ENCODE data around the gene CHST6. TPM values are rescaled to one million over a fixed set of nuclear protein-coding genes. Genes with fewer than 3 reads are reported as not detected.
"Not testable (repeated sequence)": the region's sequence is repeated elsewhere in the genome, so short reads cannot be mapped to it uniquely, and the experiment has no call there.

The CHST6 gene
- total RNA-seq, 2 donors from 2014 or later: 0.08 TPM; not detected in 1

DNA sequence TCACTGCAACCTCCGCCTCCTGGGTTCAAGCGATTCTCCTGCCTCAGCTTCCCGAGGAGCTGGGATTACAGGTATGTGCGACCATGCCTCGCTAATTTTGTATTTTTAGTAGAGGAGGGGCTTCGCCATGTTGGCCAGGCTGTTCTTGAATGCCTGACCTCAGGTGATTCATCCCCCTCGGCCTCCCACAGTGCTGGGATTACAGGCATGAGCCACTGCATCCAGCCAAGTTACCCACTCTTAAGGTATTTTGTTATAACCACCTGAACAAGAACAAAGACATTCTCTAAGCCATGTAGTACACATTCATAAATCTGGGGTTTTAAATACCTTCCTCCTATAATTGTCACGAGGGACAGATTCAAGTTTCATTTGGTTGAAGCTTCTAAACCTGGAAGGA, 18.4 kb downstream of the CHST6 start:
- H3K36me3 Mint-ChIP-seq: no peaks in the 10 kb centered on the region
- no peaks in the 10 kb centered on the region for H3K9me3 Mint-ChIP-seq
- no peak for ATAC-seq

DNA sequence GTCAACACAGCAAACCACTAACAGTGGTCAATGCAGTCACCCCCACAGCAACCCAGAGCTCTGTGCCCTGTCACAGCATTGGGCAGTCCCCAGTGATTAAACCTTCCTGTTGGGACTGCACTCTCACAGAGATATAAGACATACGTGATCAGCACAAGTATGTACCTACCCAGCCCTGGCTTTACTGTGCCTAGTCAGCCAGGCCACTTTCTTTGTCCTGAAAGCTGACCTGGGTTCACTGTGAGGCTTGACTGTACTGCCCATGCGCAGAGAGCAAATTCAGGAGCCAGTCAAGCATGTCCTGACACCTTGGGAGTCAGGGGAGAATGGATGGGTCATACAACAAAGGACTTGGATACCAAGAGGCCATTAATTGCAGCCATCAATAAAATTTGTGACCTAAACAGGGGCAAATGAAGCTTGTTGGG, 19.8 kb downstream of the CHST6 start:
- ATAC-seq: peak; percentile 16 to 56

More for the DNA sequence above, 18.4 kb downstream of the CHST6 start:
- Mint-ChIP-seq H3K27me3 (peaks cover 10 to 17% of the 10 kb centered on the region in 2 donors), H3K4me1 (ENCODE audit: low read depth in 2 of 2) (peaks cover 2 to 3% of the 10 kb centered on the region in 2 donors), H3K4me3 (no peak overlapping the region), H3K27ac (no peak overlapping the region)
- peak; percentile 2 for DNase-seq (ENCODE audit: low spot score)

DNA sequence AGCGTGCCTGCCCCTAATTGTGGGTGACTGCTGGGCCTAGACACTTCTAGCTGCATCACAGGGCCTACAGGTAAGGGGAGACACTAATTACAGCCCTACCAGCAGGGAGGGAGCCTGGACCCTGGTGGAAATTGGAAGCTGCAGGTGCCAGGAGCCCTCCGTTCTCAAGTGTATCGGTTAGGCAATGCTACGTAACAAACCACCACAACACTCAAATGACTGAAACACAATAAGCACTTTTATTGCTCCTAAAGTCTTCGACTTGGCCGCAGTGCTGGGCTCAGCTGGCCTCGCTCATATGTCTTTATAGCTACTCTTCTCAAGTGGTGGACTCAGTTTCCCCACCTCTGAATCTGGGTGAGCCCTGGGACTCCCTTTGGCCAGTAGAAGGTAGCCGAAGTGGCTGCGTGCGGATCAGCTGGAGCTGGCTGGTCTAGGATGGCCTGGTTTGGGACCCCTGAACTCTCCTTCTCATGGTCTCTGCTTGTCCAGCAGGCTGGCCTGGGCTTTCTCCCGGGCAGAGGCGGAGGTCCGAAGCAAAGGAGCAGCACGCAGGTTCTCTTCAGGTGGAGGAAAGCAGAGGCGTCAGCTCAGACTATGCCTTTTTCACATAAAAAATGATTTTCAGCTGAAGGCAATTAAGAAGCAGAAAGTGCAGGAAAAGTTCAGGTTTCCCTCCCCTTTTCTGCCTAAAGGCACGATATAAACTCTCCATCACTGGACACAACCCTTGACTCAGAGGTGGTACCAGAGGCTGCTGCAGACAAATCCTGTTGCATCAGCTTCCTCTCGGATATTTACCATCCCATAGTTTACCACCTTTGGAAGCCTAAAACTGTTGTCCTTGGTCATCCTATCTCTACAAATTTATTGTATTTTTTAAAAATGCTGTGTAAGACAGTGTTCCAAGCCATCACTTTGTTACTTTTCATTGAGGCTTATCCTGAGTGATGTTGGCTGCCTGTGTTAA, 22.0 kb downstream of the CHST6 start:
- no peak for ATAC-seq

More for the DNA sequence above, 19.8 kb downstream of the CHST6 start:
- no peak overlapping the region for H3K4me3 Mint-ChIP-seq
- no peak overlapping the region for H3K27ac Mint-ChIP-seq
- DNase-seq (ENCODE audit: low spot score): peak; percentile 49
- H3K36me3 Mint-ChIP-seq: no peaks in the 10 kb centered on the region
- H3K9me3 Mint-ChIP-seq: no peaks in the 10 kb centered on the region
- peaks cover 10 to 13% of the 10 kb centered on the region in 2 donors for H3K27me3 Mint-ChIP-seq
- peaks cover 3 to 5% of the 10 kb centered on the region in 2 donors for H3K4me1 Mint-ChIP-seq (ENCODE audit: low read depth in 2 of 2)

DNA sequence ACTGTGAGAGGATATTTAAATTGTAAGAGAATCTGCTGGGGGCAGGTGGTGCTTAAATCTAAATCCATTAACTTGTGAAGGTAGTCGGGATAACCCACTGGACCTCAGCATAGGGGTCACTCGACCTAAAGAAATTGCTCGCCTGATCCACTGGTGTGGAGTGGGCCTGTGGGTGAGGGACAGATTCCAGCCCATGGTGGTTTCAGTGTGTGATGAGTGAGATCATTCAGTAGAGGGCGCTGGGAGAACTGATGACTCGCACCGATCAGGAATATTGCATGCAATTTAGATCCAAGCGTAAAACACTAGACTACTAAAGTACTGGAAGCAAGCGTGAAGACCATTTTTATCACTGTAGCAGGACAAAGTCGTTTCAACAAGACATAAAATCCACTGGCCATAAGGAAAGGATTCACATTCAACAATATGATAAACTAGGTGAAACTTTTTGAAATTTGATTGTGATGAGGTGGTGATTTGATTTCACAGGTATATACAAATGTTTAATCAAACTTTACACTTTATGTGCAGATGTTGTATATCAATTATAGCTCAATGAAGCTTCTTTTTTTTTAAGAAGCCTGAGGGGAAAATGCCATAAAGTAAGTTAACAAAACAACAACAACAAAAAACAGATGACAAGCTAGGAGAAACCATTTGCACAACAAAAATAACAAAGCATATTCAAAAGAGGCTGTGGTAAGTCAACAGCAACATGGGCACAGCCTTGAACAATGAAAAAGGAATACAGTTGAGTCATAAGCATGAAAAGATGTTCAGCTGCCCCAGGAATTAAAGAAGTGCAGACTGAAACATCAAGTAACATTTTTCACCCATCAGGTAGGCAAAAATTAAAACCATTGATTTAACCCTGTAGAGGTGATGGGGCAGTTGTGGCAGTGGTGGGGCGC, 23.3 kb downstream of the CHST6 start:
- no peak overlapping the region for H3K27ac Mint-ChIP-seq
- H3K4me3 Mint-ChIP-seq: no peak overlapping the region
- ATAC-seq (peak; percentile 68 to 71), DNase-seq (ENCODE audit: low spot score) (peak; percentile 63)
- peaks cover 3 to 5% of the 10 kb centered on the region in 2 donors for H3K4me1 Mint-ChIP-seq (ENCODE audit: low read depth in 2 of 2)
- no peaks in the 10 kb centered on the region for H3K36me3 Mint-ChIP-seq
- H3K9me3 Mint-ChIP-seq: no peaks in the 10 kb centered on the region
- peaks cover 0 to 7% of the 10 kb centered on the region in 2 donors for H3K27me3 Mint-ChIP-seq

More for the DNA sequence above, 22.0 kb downstream of the CHST6 start:
- H3K9me3 Mint-ChIP-seq: no peaks in the 10 kb centered on the region
- no peaks in the 10 kb centered on the region for H3K36me3 Mint-ChIP-seq
- peak; percentile 51 for DNase-seq (ENCODE audit: low spot score)
- no peak overlapping the region for H3K4me3 Mint-ChIP-seq
- H3K4me1 Mint-ChIP-seq (ENCODE audit: low read depth in 2 of 2): peaks cover 3 to 5% of the 10 kb centered on the region in 2 donors
- peaks cover 8 to 13% of the 10 kb centered on the region in 2 donors for H3K27me3 Mint-ChIP-seq
- H3K27ac Mint-ChIP-seq: no peak overlapping the region

DNA sequence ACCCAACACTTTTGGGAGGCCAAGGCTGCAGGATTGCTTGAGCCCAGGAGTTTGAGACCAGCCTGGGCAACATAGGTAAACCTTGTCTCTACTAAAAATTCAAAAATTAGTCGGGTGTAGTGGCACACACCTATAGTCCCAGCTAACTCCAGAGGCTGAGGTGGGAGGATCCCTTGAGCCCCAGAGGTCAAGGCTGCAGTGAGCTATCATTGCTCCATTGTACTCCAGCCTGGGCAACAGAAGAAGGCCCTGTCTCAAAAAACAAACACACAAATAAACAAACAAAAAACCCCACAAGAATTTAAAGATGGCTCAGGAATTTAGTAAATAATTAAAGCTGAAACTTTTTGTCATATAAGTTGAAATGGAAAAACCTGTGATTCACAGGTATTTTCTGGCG, 28.5 kb downstream of the CHST6 start:
- Mint-ChIP-seq H3K36me3 (no peaks in the 10 kb centered on the region), H3K27ac (no peak overlapping the region), H3K9me3 (no peaks in the 10 kb centered on the region), H3K27me3 (no peaks in the 10 kb centered on the region), H3K4me3 (no peak overlapping the region), H3K4me1 (ENCODE audit: low read depth in 2 of 2) (peaks cover 19 to 26% of the 10 kb centered on the region in 2 donors)
- DNase-seq (ENCODE audit: low spot score) (no peak), ATAC-seq (no peak)

DNA sequence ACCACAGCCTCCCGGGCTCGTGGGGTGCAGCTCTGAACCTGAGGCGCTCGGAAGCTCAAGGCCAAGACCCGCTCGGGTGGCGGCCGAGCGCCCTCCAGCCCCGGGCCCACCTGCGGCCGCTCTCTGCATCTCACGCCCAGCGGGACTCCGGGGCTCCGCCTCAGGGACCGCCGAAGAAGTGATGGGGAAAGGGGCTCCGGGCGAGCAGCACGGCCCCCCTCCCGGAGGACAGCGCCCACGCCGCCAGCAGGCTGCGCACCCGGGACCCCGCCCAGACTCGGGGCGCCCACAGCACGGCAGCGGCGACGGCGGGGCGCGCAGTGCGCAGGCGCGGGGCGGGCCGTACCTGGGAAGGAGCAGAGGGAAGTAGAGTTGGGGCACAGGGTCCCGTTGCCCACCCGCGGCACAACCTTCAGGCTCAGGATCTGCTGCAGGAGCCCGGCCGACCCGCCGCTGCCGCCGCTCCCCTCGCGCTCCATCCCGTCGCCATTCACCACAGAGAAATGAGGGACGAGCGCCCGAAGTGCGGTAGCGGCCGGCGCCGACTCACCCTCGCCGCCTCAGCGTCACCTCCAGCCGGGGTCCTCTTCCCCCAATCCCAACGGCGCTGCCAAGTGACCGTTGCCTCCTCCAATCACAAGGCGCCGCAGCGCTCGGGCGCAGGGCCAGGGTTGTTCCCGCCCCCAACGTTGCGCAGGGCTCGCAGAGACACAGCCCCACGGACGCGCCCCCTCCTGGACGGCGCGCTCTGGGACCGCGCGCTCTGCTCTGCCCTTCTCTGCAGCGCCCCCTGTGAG, 30.9 kb downstream of the CHST6 start, which contains the start of gene TMEM170A:
Gene TMEM170A (minus strand): TSS at position 568 of the 797 bp plus-strand sequence. CDS start 89 bp downstream, at position 479.
- no peaks in the 10 kb centered on the region for H3K36me3 Mint-ChIP-seq

DNA sequence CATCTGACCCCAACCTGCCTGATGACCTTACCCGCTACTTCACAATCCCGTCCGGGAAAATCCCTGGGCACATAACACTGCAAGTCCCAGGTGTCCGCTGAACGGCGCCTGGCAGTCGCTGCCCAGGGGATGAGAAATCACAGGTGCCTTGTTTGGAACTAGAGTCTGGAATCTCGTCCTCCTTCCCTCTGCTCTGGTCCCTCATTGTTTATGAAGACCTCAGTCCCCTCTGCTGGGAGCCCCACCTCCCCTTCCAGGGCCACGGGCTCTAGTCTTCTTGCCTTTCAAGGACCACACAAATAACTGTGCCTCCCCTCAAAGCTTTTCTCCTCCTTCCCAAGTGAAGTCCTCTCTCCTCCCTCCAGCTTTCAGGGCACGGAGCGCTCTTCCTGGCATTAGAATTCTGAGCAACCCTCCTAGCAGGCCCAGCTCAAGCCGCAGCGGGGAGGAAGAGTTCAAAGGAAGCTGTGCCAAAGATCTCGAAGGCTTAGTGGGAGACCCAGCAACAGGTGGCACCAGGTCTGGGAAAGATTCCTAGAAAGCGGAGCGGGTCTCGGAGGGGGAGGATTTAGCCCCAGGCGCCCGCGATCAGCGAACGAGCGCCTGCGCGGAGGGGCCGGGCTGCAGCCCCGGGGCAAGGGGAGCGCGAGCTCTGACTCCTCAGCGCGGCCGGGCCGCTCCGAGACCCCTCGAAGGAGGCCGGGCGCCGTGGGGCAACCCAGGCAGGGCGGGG, 31.7 kb downstream of the CHST6 start:
- Mint-ChIP-seq H3K4me3 (peak overlapping the region; percentile 84), H3K4me1 (ENCODE audit: low read depth in 2 of 2) (peaks cover 35 to 43% of the 10 kb centered on the region in 2 donors), H3K27ac (peak overlapping the region; percentile 74 to 94)
- H3K9me3 Mint-ChIP-seq; H3K27me3 Mint-ChIP-seq; H3K36me3 Mint-ChIP-seq; DNase-seq (ENCODE audit: low spot score): not testable (repeated sequence)
- peak in 1 of 2 donors; percentile 3 for ATAC-seq

More for the DNA sequence above, 30.9 kb downstream of the CHST6 start, which contains the start of gene TMEM170A:
- peak within 1 kb of the TSS; percentile 84 for H3K4me3 Mint-ChIP-seq
- H3K27me3 Mint-ChIP-seq: no peaks in the 10 kb centered on the region
- no peaks in the 10 kb centered on the region for H3K9me3 Mint-ChIP-seq
- ATAC-seq: peak; percentile 97 to 98
- H3K4me1 Mint-ChIP-seq (ENCODE audit: low read depth in 2 of 2): peaks cover 33 to 43% of the 10 kb centered on the region in 2 donors
- peak; percentile 100 for DNase-seq (ENCODE audit: low spot score)
- peak within 1 kb of the TSS; percentile 74 to 94 for H3K27ac Mint-ChIP-seq

DNA sequence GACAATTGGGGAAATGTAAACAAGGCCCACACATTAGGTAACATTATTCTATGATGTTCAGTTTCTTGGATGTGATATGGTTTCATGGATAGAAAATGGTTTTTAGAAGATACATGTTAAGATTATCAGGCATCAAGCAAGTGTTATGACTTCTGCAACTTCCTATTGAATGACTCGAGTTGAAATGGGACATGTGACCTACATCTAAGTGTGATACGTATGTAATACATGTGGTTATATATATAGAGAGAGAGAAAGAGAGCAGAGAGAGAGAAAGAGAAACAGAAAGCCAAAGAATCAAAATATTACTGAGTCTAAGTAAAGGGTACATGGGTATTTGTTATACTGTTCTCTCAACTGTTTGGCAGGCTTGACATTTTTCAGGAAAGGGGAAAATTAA, 32.4 kb downstream of the CHST6 start:
- ATAC-seq (peak; percentile 45 to 48), DNase-seq (ENCODE audit: low spot score) (no peak)
- Mint-ChIP-seq H3K36me3 (no peaks in the 10 kb centered on the region), H3K9me3 (no peaks in the 10 kb centered on the region), H3K27me3 (no peaks in the 10 kb centered on the region), H3K27ac (peak overlapping the region; percentile 74 to 94), H3K4me1 (ENCODE audit: low read depth in 2 of 2) (peaks cover 39 to 43% of the 10 kb centered on the region in 2 donors), H3K4me3 (peak overlapping the region; percentile 84)

DNA sequence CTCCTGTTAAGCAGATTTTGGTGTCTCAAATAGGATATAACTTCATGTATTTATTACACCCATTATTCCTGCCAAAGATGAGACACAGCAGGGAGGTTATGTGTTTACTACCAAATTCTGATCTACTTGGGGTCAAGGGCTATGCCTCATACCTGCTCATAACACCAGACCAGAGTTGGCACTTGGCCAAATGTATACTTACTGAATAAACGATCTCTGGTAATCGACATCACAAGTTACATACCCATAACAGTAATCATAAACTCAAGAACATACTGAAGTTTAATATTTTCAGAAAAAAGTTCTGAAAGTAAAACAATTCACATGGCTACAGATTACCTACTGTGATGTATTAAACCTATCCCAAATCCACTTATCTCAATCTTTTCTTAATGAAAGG, 33.7 kb downstream of the CHST6 start:
- H3K9me3 Mint-ChIP-seq: no peaks in the 10 kb centered on the region
- no peak for ATAC-seq
- peaks cover 43% of the 10 kb centered on the region in 2 donors for H3K4me1 Mint-ChIP-seq (ENCODE audit: low read depth in 2 of 2)
- no peaks in the 10 kb centered on the region for H3K36me3 Mint-ChIP-seq
- H3K4me3 Mint-ChIP-seq: peak overlapping the region; percentile 84
- no peak for DNase-seq (ENCODE audit: low spot score)
- H3K27me3 Mint-ChIP-seq: no peaks in the 10 kb centered on the region
- H3K27ac Mint-ChIP-seq: peak overlapping the region in 1 of 2 donors; percentile 74

DNA sequence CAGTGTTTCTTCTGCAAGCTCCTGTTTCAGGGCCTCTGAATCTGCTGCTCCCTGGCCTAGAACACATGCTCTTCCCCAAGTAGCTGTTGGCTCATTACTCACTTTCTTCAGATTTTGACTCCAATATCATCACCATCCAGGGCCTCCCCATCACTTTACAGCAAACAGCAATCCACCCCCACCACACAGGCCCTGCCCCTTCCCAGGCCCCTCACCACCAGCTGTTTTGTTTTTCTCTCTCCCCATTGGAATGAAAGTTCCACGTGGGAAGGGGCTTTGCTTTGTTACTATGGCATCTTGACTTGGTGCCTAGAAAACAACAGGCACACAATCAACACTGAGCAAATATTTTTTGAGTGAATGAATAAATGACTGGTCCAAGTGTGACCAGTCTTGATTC, 34.8 kb downstream of the CHST6 start:
- Mint-ChIP-seq H3K9me3 (no peaks in the 10 kb centered on the region), H3K27me3 (no peaks in the 10 kb centered on the region), H3K4me1 (ENCODE audit: low read depth in 2 of 2) (peaks cover 43% of the 10 kb centered on the region in 2 donors), H3K27ac (peak overlapping the region in 1 of 2 donors; percentile 1), H3K36me3 (no peaks in the 10 kb centered on the region), H3K4me3 (no peak overlapping the region)
- ATAC-seq (no peak), DNase-seq (ENCODE audit: low spot score) (no peak)

DNA sequence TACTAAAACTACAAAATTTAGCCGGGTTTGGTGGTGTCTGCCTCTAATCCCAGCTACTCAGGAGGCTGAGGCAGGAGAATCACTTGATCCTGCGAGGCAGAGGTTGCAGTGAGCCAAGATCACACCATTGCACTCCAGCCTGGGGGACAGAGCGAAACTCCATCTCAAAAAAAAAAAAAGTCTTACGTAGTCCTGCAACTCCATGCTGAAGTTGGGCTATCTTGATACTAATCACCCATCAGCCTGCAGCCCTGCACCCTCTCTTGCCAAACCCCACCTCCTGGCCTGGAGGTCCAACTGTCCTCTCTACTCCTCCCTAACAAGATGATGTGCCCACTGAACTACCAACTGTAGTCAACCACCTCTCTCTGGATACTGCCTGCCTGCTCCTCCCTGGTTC, 35.5 kb downstream of the CHST6 start:
- H3K27me3 Mint-ChIP-seq: no peaks in the 10 kb centered on the region
- no peaks in the 10 kb centered on the region for H3K9me3 Mint-ChIP-seq
- DNase-seq (ENCODE audit: low spot score) (no peak), ATAC-seq (no peak)
- H3K4me3 Mint-ChIP-seq: no peak overlapping the region
- peaks cover 39 to 41% of the 10 kb centered on the region in 2 donors for H3K4me1 Mint-ChIP-seq (ENCODE audit: low read depth in 2 of 2)
- H3K36me3 Mint-ChIP-seq: no peaks in the 10 kb centered on the region
- H3K27ac Mint-ChIP-seq: peak overlapping the region in 1 of 2 donors; percentile 1

DNA sequence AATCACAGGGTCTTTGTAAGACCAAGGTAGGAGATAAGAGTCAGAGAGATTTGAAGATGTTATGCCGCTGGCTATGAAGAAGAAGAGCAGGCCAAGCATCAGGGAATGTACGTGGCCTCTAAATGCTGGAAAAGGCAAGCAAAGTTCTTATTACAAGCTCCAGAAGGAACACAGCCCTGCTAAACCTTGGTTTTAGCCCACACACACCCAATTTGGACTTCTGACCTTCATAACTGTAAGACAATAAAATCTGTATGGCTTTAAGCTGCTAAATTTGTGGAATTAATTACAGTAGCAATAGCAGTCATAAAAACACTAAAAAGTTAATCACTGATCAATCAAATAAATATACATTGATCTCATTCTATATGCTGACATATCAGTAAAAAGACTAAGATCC, 36.8 kb downstream of the CHST6 start:
- Mint-ChIP-seq H3K4me1 (ENCODE audit: low read depth in 2 of 2) (peaks cover 40 to 43% of the 10 kb centered on the region in 2 donors), H3K36me3 (no peaks in the 10 kb centered on the region), H3K27me3 (no peaks in the 10 kb centered on the region), H3K9me3 (no peaks in the 10 kb centered on the region), H3K27ac (no peak overlapping the region), H3K4me3 (no peak overlapping the region)
- ATAC-seq (no peak), DNase-seq (ENCODE audit: low spot score) (no peak)
